Endometrium (tissue), 2 donors: ENCODE measurements around the gene ELFN1.

ENCODE experiments used
- FAIRE-seq: peaks from 2 replicates; lab custom pipeline; 2012; peaks lifted over from hg19 to GRCh38; lab: Jason Lieb, UNC
- donor health status: control.
- donor health status: control.

The ELFN1 gene

DNA sequence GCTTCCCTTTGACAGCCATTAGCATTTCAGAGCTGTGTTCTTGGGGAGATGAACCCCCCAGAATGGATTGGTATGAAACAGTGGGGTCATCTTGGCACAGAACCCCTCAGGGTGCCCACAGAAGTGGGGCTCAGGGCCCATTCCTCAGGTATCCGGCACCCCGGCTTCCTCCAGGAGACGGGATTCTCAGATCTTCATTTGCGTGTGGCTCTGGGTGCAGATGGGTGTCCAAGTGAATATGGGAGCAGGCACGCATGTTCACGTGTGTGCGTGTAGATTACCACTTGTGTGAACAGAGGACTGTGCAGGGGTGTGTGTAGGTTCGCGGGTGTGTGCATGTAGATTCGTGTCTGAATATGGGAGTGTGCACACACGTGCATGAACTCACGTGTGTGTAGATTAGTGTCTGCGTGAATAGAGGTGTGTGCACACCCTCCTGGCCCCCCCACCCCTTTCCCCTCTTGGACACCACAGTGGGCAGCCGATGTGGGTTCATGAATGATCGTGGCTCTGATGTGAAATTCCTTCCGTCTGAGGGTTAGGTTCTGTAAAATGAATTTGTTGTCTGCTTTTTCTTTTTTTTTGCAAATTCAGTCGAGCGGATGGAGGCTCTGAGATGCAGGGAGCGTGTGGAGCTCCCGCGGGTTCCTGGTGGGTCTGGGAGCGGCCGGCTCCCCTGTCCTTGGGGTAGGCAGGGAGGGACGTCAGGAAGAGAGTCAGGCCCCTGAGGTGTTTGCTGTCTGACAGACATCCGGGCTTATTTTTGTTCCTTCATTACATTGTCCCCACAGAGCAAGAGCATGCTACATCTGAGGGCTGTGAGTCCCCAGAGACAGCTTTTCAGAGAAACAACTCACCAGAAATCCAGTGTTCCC lies 7.4 kb downstream of the ELFN1 start:
- FAIRE-seq: no peak

GRCh38 chr7:1678081-1678543 lies 8.0 kb downstream of the ELFN1 start:
- no peak for FAIRE-seq

DNA sequence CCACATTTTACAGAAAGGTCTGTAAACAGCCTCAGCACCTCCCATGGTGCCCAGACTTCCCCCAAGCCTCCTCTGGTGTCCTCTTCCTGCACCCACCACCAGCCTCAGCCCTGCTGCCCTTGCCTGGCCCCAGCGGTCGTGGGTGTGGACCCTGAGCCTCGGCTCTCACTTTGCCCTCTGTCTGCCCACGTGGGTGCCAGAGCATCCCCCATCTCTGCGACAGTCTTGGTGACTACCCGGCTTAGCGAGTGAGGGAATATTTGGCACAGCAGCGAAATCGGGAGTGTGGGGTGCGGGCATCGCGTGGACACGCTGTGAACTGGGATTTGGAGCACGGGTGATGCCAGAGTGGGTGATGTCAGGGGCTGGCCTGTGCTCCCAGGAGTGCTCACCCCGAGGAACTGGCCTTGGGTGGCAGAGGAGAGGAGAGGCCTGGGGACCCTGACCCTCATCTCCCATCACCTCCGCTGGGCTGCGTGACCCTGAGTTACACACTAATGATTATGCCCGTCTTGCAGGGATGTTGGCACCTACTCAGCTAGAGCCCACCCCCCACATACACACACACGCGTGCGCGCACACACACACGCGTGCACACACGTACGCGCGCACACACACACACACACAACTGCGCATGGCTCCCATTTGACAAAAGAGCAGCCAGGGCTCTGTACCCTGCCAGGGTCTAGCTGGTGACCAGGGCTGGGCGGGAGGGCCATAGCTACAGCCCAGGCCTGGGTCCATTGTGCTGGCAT lies 8.7 kb downstream of the ELFN1 start:
- FAIRE-seq: no peak

- no peak for FAIRE-seq
Measured at GRCh38 chr7:1679326-1679965, 9.4 kb downstream of the ELFN1 start.

DNA sequence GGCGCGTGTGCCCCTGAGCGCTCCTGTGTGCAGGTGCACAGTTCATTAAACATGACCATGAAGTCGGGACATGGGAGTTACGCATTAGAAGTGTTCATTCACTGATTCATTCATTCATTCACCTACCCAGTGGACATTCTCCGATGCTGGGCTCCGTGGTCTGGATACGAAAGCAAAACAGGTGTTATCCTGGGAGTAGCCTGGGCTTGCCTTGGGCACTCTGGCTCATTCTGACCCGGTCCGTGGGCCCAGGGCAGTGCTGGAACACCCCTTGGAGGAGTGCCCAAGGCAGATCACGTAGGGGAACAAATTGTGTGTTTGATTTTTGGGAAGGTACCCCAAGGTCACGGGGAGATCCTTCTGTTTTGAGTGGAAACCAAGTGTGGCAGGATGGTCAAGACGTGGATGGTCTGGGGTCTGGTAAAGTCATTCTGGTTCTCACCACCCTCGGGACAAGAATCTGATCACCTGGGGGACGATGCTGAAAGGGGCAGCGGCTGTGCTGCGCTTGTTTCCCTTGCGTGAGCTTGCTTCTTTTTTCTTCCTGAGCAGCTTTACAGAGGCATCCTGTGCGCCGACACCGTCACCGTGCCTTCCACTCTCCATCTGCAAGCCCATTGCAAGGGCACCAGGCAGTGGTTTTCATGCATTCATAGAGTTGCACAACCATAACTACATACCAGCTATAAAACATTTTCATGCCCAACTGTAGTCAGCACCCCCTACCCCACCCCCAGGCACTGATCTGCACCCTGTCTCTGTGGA lies 10.1 kb downstream of the ELFN1 start:
- no peak for FAIRE-seq

DNA sequence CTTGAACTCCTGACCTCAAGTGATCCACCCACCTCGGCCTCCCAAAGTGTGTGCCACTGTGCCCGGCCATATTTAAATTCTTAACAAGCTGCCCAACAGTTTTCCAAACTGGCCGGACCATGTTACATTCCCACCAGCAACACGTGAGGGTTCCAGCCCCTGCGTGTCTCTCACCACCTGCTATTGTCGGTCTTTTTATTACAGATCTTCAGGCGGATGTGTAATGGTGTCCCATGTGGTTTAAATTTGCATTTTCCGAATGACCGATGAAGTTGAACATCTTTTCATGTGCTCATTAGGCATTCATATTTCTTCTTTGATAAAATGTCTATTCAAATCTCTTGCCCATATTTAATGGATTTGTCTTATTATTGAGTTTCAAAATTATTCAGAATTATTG lies 11.5 kb downstream of the ELFN1 start:
- FAIRE-seq: no peak

- no peak for FAIRE-seq
Measured at GRCh38 chr7:1685000-1685624, 15.0 kb downstream of the ELFN1 start.

DNA sequence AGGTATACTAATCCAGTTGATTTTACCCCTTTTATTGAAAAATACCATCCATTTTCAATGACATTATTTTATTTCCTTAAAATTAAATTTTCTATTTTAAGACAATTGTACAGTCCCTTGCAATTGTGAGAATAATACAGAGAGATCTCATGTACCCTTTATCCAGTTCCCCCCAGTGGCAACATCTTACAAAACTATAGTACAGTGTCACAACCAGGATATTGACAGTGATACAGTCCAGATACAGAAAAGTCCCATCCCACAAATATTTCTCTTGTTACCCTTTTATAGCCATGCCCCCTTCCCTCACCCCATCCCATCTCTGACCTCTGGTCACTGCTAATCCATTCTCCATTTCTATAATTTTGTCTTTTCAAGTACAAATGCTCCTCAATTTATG lies 18.5 kb downstream of the ELFN1 start:
- no peak for FAIRE-seq

DNA sequence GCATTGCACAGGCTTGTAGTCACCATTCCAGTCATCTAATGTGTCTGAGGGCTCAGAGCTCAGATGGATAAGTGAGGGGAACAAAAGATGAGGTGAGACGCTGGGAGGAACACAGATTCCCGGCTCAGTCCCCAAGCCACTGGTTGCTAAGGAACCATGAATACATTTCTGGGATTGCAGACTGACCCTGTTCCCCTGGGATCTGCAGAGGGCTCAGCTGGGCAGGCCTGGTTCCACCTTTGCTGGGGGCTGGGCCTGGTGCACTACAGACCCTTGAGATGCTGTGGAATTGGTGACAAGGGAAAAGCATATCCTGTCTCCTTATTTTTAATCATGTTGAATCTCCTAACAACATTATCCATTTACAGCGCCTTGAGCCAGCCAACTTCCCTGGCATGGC lies 19.2 kb downstream of the ELFN1 start:
- no peak for FAIRE-seq

DNA sequence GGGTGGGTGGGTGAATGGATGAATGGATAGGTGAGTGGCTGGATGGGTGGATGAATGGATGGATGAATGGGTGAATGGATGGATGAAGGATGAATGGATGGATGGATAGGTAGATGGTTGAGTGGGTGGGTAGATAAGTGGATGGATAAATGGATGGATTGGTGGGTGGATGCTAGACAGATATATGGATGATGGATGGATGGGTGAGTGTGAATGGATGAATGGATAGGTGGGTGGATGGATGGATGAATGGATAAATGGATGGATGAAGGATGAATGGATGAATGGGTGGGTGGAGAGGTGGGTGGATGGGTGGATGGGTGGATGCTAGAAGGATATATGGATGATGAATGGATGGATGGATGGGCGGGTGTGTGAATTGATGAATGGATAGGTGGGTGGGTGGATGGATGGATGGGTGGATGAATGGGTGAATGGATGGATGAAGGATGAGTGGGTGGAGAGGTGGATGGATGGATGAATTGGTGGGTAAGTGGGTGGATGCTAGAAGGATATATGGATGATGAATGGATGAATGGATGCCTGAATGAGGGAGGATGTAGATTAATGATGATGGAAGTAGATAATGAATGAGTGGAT lies 20.4 kb downstream of the ELFN1 start:
- FAIRE-seq: no peak

- no peak for FAIRE-seq
Measured at GRCh38 chr7:1691096-1691495, 21.0 kb downstream of the ELFN1 start.

- FAIRE-seq: no peak
Measured at GRCh38 chr7:1691601-1692514, 21.8 kb downstream of the ELFN1 start.

DNA sequence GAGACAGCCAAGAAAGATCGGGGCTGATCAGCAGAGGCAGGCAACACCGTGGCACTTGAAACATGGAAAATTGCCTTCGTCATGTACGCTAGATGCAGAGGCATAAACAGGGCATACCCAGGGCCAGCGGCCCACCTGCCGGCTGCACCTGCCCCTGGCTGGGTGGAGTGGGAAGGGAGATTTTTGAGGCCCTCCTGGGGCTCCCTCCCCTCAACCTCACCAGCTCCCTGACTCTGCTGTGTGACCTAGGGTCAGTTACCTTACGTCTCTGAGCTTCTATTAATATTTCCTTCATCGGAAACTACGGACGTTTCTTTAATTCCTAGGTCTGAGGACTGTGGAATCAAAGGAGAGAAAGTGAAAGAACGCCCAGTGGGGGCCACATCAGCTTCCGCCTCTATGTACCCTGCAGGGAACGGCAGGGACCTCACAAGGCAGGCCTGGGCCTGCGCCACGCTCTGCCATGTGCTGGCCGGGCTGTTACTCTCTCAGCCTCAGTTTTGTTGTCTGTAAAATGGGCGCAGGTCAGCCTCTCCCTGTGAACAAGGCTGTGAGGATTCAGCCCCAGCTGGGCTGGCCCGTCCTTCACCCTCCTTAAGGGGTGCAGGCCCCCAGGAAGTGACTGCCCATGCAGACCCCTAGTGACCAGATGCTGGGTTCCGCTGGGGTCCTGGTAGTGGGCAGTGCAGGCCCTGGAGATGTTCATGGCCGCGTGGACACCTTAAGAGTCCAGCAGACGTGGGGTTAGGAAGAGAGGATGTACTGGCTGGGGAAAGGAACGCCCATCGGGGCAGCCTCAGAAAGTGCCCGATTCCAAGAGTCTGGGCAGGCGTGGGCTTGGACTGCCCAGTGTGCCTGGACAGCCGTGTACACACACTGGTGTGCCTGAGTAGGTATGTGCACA lies 22.7 kb downstream of the ELFN1 start:
- FAIRE-seq: no peak

GRCh38 chr7:1693419-1693990 lies 23.4 kb downstream of the ELFN1 start:
- no peak for FAIRE-seq

GRCh38 chr7:1693991-1694524 lies 24.0 kb downstream of the ELFN1 start:
- no peak for FAIRE-seq

- FAIRE-seq: no peak
Measured at GRCh38 chr7:1694611-1695511, 24.8 kb downstream of the ELFN1 start.

DNA sequence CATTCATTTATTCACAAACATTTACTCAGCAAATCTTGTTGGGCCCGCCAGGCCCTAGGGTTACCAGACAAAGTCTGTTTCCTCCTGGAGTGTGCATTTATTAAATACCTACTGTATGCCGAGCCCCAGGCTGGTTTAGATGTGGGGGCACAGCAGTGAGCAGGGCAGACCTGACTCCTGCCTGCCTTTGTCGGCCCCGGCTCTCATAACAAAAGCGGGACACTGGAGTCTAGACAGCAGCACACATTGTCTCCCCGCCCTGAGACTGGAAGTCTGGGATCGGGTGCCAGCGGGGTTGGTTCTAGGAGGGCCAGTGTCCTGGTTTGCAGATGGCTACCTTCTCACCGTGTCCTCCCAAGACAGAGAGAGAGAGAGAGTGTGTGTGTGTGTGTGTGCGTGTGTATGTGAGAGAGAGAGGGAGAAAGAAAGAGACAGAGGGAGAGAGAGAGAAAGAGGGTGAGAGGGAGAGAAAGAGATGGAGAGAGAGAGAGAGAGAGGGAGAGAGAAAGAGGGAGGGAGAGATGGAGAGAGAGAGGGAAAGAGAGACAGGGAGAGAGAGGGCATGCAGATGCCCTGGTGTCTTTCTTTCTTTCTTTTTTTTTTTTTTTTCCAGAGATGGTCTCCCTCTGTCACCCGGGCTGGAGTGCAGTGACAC lies 25.9 kb downstream of the ELFN1 start:
- no peak for FAIRE-seq
